Measurements from ENCODE around the gene ORM2. TPM values are rescaled to one million over a fixed set of nuclear protein-coding genes. Genes with fewer than 3 reads are reported as not detected.

Gene ORM2
- total RNA-seq, 1 experiment from 2014 or later = not detected

- in situ Hi-C loops (cut with HindIII; ENCODE audit: low sequenced_read_pairs) = no loop called here
- DNase-seq (ENCODE audit: low spot score) = no peak
Observed at GRCh38 chr9:114364134-114365041, 34.7 kb downstream of the ORM2 start.

- DNase-seq (ENCODE audit: low spot score) = no peak
- in situ Hi-C loops (cut with HindIII; ENCODE audit: low sequenced_read_pairs) = no loop called here
Observed at GRCh38 chr9:114365194-114365593, 35.5 kb downstream of the ORM2 start.

- DNase-seq (ENCODE audit: low spot score) = no peak
- in situ Hi-C loops (cut with HindIII; ENCODE audit: low sequenced_read_pairs) = no loop called here
Observed at GRCh38 chr9:114366334-114367128, 36.9 kb downstream of the ORM2 start.

- in situ Hi-C loops (cut with HindIII; ENCODE audit: low sequenced_read_pairs) = no loop called here
Observed at GRCh38 chr9:114367366-114367765, 37.7 kb downstream of the ORM2 start.

GRCh38 chr9:114367772-114368569 is 38.3 kb downstream of the ORM2 start:
- DNase-seq (ENCODE audit: low spot score) = no peak
- in situ Hi-C loops (cut with HindIII; ENCODE audit: low sequenced_read_pairs) = no loop called here

More at GRCh38 chr9:114367366-114367765, 37.7 kb downstream of the ORM2 start:
- DNase-seq (ENCODE audit: low spot score) = no peak

- no peak for DNase-seq (ENCODE audit: low spot score)
- in situ Hi-C loops (cut with HindIII; ENCODE audit: low sequenced_read_pairs) = no loop called here
Observed at GRCh38 chr9:114369216-114370130, 39.8 kb downstream of the ORM2 start.

- DNase-seq (ENCODE audit: low spot score) = no peak
- in situ Hi-C loops (cut with HindIII; ENCODE audit: low sequenced_read_pairs) = no loop called here
Observed at GRCh38 chr9:114370251-114370967, 40.7 kb downstream of the ORM2 start.

GRCh38 chr9:114370968-114371320 is 41.3 kb downstream of the ORM2 start:
- DNase-seq (ENCODE audit: low spot score) = no peak
- in situ Hi-C loops (cut with HindIII; ENCODE audit: low sequenced_read_pairs) = no loop called here

- DNase-seq (ENCODE audit: low spot score) = no peak
- in situ Hi-C loops (cut with HindIII; ENCODE audit: low sequenced_read_pairs) = no loop called here
Observed at GRCh38 chr9:114371343-114371944, 41.8 kb downstream of the ORM2 start.

- in situ Hi-C loops (cut with HindIII; ENCODE audit: low sequenced_read_pairs) = no loop called here
- DNase-seq (ENCODE audit: low spot score) = no peak
Observed at GRCh38 chr9:114371973-114372917, 42.6 kb downstream of the ORM2 start.

- DNase-seq (ENCODE audit: low spot score) = no peak
- in situ Hi-C loops (cut with HindIII; ENCODE audit: low sequenced_read_pairs) = no loop called here
Observed at GRCh38 chr9:114372921-114373448, 43.3 kb downstream of the ORM2 start.

- DNase-seq (ENCODE audit: low spot score) = no peak
- in situ Hi-C loops (cut with HindIII; ENCODE audit: low sequenced_read_pairs) = no loop called here
Observed at GRCh38 chr9:114373960-114374730, 44.5 kb downstream of the ORM2 start.

GRCh38 chr9:114374936-114375335 is 45.3 kb downstream of the ORM2 start:
- in situ Hi-C loops (cut with HindIII; ENCODE audit: low sequenced_read_pairs) = no loop called here

GRCh38 chr9:114375386-114376175 is 45.9 kb downstream of the ORM2 start:
- in situ Hi-C loops (cut with HindIII; ENCODE audit: low sequenced_read_pairs) = no loop called here
- DNase-seq (ENCODE audit: low spot score) = no peak

More at GRCh38 chr9:114374936-114375335, 45.3 kb downstream of the ORM2 start:
- DNase-seq (ENCODE audit: low spot score) = no peak

Measured in G401 (cell line).